KMS-11 (cell line): ENCODE data around the gene POU2F3.

Experiments used
- H2AFZ ChIP-seq: fragments of 200-600 bp; sonication (generic); 2 replicates; pipeline ENCODE4 v1.6.1; 2016; ENCODE audit warnings: antibody characterized with exemption, mixed run types, low read depth
- H3K27ac ChIP-seq: fragments of 200-600 bp; sonication (generic); 2 replicates; pipeline ENCODE4 v1.6.1; 2016; ENCODE audit warnings: mild to moderate bottlenecking, mixed run types
- H3K27me3 ChIP-seq: fragments of 200-600 bp; sonication (generic); 2 replicates; pipeline ENCODE4 v1.6.1; 2017; ENCODE audit warnings: mild to moderate bottlenecking, low read depth, mixed run types, moderate library complexity; ENCODE audit not compliant: insufficient read depth
- H3K36me3 ChIP-seq: fragments of 200-600 bp; sonication (generic); 2 replicates; pipeline ENCODE4 v1.6.1; 2017; ENCODE audit warnings: mild to moderate bottlenecking, mixed run types; ENCODE audit not compliant: insufficient read depth
- H3K4me1 ChIP-seq: fragments of 200-600 bp; sonication (generic); 2 replicates; pipeline ENCODE4 v1.6.1; 2016; ENCODE audit warnings: mild to moderate bottlenecking, low read depth, mixed run types; ENCODE audit not compliant: poor library complexity, severe bottlenecking
- H3K4me2 ChIP-seq: fragments of 200-600 bp; sonication (generic); 2 replicates; pipeline ENCODE4 v1.7.0; 2016; ENCODE audit warnings: mild to moderate bottlenecking, mixed run types
- H3K4me3 ChIP-seq: fragments of 200-600 bp; sonication (generic); IDR thresholded peaks from 2 replicates; pipeline ENCODE4 v1.6.1; 2017; ENCODE audit warnings: low read depth, low read length, mixed read lengths; ENCODE audit not compliant: insufficient read depth
- H3K79me2 ChIP-seq: fragments of 200-600 bp; sonication (generic); 2 replicates; pipeline ENCODE4 v1.6.1; 2016; ENCODE audit warnings: low read depth, mixed run types; ENCODE audit not compliant: insufficient read depth
- H3K9ac ChIP-seq: fragments of 200-600 bp; sonication (generic); 2 replicates; pipeline ENCODE4 v1.6.1; 2016; ENCODE audit warnings: mild to moderate bottlenecking, mixed run types
- H4K20me1 ChIP-seq: fragments of 200-600 bp; sonication (generic); 2 replicates; pipeline ENCODE4 v1.6.1; 2016; ENCODE audit warnings: mild to moderate bottlenecking, mixed run types; ENCODE audit not compliant: insufficient read depth
- TF ChIP-seq, protein P1 (sequence below): fragments of 200-600 bp; sonication (generic); conservative IDR thresholded peaks from 2 replicates; pipeline ENCODE4 v1.6.1; 2017; ENCODE audit warnings: low read depth, mild to moderate bottlenecking, antibody characterized with exemption, low read length, moderate library complexity, mixed read lengths

The POU2F3 gene

DNA sequence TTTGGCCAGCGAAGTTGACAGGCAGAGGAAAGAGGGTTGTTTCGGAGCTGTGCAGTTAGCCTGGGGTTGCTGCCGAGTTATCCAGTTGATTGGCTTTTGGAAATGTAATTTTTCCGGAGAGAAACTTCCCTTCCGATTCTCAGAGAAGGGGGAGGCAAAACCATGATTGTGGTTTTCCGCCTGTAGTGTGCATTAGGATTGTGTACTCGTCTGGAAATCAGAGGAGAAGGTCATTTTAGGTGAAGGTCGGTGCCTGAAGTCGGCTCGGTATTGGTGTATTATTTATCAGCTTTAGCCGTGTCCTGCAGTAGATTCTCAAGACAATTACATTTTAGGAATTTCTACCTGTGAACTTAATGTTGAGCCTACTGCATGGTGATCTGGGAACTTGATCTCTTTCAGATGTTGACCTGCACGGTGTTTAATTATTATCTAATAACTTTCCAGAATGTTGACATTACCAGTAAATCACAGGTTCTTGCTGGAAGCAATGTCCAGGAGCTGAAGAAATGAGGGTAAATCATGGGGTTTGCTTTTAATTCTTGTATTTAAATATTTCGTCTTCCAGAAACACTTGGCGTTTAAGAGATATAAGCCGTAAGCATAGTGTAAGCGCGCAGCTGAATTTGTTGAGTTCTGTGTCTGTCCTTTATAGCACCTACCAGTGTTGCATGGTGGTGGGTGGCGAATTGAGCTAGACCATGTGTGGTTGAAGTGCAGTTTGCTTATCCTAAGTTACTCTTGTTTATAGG lies 97.6 kb downstream of the POU2F3 start:
- no peaks in the 10 kb centered on the region for H3K27me3 ChIP-seq
- H3K4me2 ChIP-seq = peak overlapping the region; percentile 99
- no peak overlapping the region for H3K4me3 ChIP-seq
- H3K27ac ChIP-seq = peak overlapping the region; percentile 87
- no peak overlapping the region for H2AFZ ChIP-seq
- peaks cover 59% of the 10 kb centered on the region for H3K79me2 ChIP-seq
- no peaks in the 10 kb centered on the region for H3K36me3 ChIP-seq
- H3K9ac ChIP-seq = peak overlapping the region; percentile 84
- no peaks in the 10 kb centered on the region for H4K20me1 ChIP-seq
- peaks cover 44% of the 10 kb centered on the region for H3K4me1 ChIP-seq
- TF ChIP-seq, protein P1, sequence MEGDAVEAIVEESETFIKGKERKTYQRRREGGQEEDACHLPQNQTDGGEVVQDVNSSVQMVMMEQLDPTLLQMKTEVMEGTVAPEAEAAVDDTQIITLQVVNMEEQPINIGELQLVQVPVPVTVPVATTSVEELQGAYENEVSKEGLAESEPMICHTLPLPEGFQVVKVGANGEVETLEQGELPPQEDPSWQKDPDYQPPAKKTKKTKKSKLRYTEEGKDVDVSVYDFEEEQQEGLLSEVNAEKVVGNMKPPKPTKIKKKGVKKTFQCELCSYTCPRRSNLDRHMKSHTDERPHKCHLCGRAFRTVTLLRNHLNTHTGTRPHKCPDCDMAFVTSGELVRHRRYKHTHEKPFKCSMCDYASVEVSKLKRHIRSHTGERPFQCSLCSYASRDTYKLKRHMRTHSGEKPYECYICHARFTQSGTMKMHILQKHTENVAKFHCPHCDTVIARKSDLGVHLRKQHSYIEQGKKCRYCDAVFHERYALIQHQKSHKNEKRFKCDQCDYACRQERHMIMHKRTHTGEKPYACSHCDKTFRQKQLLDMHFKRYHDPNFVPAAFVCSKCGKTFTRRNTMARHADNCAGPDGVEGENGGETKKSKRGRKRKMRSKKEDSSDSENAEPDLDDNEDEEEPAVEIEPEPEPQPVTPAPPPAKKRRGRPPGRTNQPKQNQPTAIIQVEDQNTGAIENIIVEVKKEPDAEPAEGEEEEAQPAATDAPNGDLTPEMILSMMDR = no peak

DNA sequence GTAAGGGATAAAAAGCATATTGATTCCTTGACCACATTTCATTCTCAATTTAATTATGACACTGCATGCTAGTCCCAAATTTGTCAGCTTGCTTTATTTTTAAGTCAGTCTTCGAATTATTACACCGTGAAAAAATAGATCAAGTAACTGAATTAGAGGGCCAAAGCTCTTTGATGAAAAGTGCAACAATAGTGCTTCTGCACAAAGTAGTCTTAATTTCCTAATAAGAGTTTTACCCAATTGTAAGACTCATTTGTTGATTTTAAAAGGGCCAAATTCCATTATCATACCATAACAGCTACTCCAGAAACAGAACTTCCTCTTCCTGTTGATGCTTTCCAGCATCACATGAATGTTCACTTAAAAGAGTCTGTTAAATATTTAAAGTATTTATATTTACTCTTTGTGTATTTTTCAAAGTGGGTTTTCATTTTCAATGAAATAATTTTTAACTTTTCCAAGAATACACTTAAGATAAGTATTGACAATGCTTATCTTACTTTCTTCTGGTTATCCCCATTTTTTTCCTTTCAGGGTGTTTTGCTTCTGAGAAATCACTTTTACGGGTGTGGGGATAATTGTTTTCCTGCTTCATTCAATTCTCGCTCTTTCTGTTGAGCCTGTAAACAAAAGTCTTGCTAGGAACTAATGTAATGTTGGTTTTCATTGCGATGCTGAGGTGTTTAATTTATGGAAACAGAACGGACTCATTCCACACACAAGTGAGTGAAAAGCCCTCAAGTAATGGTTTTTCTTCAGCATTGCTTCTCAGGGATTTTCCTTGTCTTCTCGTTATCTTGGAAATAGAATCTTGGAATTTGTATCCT lies 98.4 kb downstream of the POU2F3 start:
- TF ChIP-seq, protein P1 = no peak
- no peaks in the 10 kb centered on the region for H3K27me3 ChIP-seq
- no peaks in the 10 kb centered on the region for H4K20me1 ChIP-seq
- H2AFZ ChIP-seq = no peak overlapping the region
- no peak overlapping the region for H3K4me3 ChIP-seq
- no peaks in the 10 kb centered on the region for H3K36me3 ChIP-seq
- H3K4me2 ChIP-seq = peak overlapping the region; percentile 99
- H3K4me1 ChIP-seq = peaks cover 44% of the 10 kb centered on the region
- H3K79me2 ChIP-seq = peaks cover 67% of the 10 kb centered on the region
- H3K27ac ChIP-seq = peak overlapping the region; percentile 87
- peak overlapping the region; percentile 84 for H3K9ac ChIP-seq

DNA sequence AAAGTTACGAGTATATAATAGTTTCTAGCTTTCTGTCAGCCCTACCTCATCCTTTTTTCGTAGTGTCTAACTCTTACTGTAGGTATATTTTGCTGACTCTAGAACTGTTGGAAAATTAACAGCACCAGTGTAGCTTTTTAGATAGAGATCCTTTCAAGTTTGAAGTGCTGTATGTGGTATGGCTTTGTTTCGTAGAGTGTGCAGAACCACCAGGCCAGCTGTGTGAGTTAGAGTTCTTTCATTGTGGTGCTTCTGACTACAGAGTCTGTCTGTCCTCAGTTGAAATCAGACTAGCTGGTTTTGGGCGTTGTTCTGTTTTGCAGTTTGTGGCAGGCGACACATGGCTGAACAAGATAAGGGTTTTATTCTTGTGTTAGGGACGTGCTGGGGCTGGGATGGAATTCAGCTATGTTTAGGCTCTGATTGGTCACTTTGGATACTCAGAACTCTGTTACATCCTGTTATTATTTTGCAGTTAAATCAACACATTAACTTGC lies 99.5 kb downstream of the POU2F3 start:
- Histone ChIP-seq H4K20me1 (no peaks in the 10 kb centered on the region), H3K79me2 (peaks cover 77% of the 10 kb centered on the region), H3K4me2 (peak overlapping the region; percentile 99), H3K4me1 (peaks cover 43% of the 10 kb centered on the region), H3K27me3 (no peaks in the 10 kb centered on the region), H3K36me3 (no peaks in the 10 kb centered on the region), H3K4me3 (no peak overlapping the region), H3K9ac (peak overlapping the region; percentile 84), H3K27ac (peak overlapping the region; percentile 87), H2AFZ (no peak overlapping the region)
- TF ChIP-seq, protein P1 = no peak

DNA sequence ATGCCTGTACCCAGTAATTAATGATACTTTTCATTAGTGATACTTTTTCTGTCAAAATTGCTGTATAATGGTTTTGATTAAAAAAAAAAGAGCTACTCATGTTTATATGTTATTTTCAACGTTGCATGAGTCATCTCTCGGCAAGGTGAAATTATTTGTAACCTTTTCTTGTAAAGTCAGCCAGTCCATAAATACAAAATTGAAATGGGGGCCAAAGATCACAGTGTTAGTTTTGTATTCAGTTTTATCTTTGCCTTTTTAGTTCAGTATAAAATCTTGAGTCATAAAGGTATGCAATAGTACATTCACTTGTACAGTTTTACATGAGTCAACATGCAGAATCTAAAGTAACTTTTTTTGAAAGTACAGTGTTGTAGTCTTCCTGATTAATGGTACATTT lies 100.6 kb downstream of the POU2F3 start:
- peak overlapping the region; percentile 84; the same call in 1 of the 2 replicates for H3K9ac ChIP-seq
- H3K4me2 ChIP-seq = peak overlapping the region; percentile 99
- H3K36me3 ChIP-seq = no peaks in the 10 kb centered on the region
- no peak overlapping the region for H3K4me3 ChIP-seq
- TF ChIP-seq, protein P1 = no peak
- peak overlapping the region; percentile 87 for H3K27ac ChIP-seq
- no peaks in the 10 kb centered on the region for H4K20me1 ChIP-seq
- no peak overlapping the region for H2AFZ ChIP-seq
- peaks cover 87% of the 10 kb centered on the region for H3K79me2 ChIP-seq
- H3K27me3 ChIP-seq = no peaks in the 10 kb centered on the region
- peaks cover 45% of the 10 kb centered on the region for H3K4me1 ChIP-seq
